Measurements from ENCODE around the gene OPTC. TPM values are rescaled to one million over a fixed set of nuclear protein-coding genes. Genes with fewer than 3 reads are reported as not detected.
"Not testable (repeated sequence)": the region's sequence is repeated elsewhere in the genome, so short reads cannot be mapped to it uniquely, and the experiment has no call there.

OPTC gene
- polyA plus RNA-seq, 1 donor from 2014 or later = not detected

GRCh38 chr1:203465948-203466347 lies 28.0 kb upstream of the OPTC start:
- Histone ChIP-seq H3K9ac (ENCODE audit: low read length) (no peak overlapping the region), H3K36me3 (ENCODE audit: insufficient read depth, low read length) (no peaks in the 10 kb centered on the region), H2AFZ (ENCODE audit: low read depth, low read length) (no peak overlapping the region), H4K20me1 (ENCODE audit: insufficient read depth) (no peaks in the 10 kb centered on the region), H3K9me2 (ENCODE audit: insufficient read depth, low read length) (no peaks in the 10 kb centered on the region), H3F3A (ENCODE audit: insufficient read depth, low read length, poor library complexity, severe bottlenecking) (no peaks in the 10 kb centered on the region), H3K27me3 (ENCODE audit: insufficient read depth, low read depth, low read length) (no peaks in the 10 kb centered on the region), H3K9me3 (ENCODE audit: low read length) (no peaks in the 10 kb centered on the region), H3K4me2 (ENCODE audit: low read length) (no peak overlapping the region), H3K4me3 (ENCODE audit: low read length) (no peak overlapping the region), H3K27ac (ENCODE audit: low read length) (no peak overlapping the region), H3K79me2 (replicated peaks; ENCODE audit: insufficient read depth, low read length) (no peaks in the 10 kb centered on the region)
- TF ChIP-seq EP300 (conservative IDR thresholded peaks at IDR 0.05; ENCODE audit: poor library complexity, severe bottlenecking) = no peak
- no peak for TF ChIP-seq SMC3 (conservative IDR thresholded peaks at IDR 0.05; ENCODE audit: poor library complexity)
- no peak for TF ChIP-seq REST (IDR thresholded peaks at IDR 0.05; ENCODE audit: borderline replicate concordance)
- no peak for TF ChIP-seq CTCF (IDR thresholded peaks at IDR 0.05; ENCODE audit: poor library complexity, severe bottlenecking)
- no peak for TF ChIP-seq EZH2 (IDR thresholded peaks at IDR 0.05; ENCODE audit: borderline replicate concordance, insufficient read depth, low read length, poor library complexity, severe bottlenecking)
- TF ChIP-seq RAD21 (conservative IDR thresholded peaks at IDR 0.05) = no peak
- no peak for TF ChIP-seq TAF1 (IDR thresholded peaks at IDR 0.05; ENCODE audit: low read depth)
- no peak for TF ChIP-seq MXI1 (conservative IDR thresholded peaks at IDR 0.05; ENCODE audit: poor library complexity, severe bottlenecking)
- no peak for TF ChIP-seq POLR2AphosphoS5 (IDR thresholded peaks at IDR 0.05)

- H3K36me3 ChIP-seq (ENCODE audit: insufficient read depth, low read length); H3K9me2 ChIP-seq (ENCODE audit: insufficient read depth, low read length): not testable (repeated sequence)
These were observed 26.9 kb upstream of the OPTC start for GRCh38 chr1:203466906-203467549.

GRCh38 chr1:203467550-203467921 lies 26.4 kb upstream of the OPTC start:
- no peaks in the 10 kb centered on the region for H3K9me2 ChIP-seq (ENCODE audit: insufficient read depth, low read length)
- H2AFZ ChIP-seq (ENCODE audit: low read depth, low read length) = no peak overlapping the region
- no peak overlapping the region for H3K4me2 ChIP-seq (ENCODE audit: low read length)
- H3F3A ChIP-seq (ENCODE audit: insufficient read depth, low read length, poor library complexity, severe bottlenecking) = no peaks in the 10 kb centered on the region
- no peaks in the 10 kb centered on the region for H3K36me3 ChIP-seq (ENCODE audit: insufficient read depth, low read length)
- no peaks in the 10 kb centered on the region for H3K27me3 ChIP-seq (ENCODE audit: insufficient read depth, low read depth, low read length)
- no peak overlapping the region for H3K27ac ChIP-seq (ENCODE audit: low read length)
- H3K9ac ChIP-seq (ENCODE audit: low read length) = no peak overlapping the region
- TF ChIP-seq TAF1 (IDR thresholded peaks at IDR 0.05; ENCODE audit: low read depth) (no peak), EP300 (conservative IDR thresholded peaks at IDR 0.05; ENCODE audit: poor library complexity, severe bottlenecking) (no peak), MXI1 (conservative IDR thresholded peaks at IDR 0.05; ENCODE audit: poor library complexity, severe bottlenecking) (no peak), EZH2 (IDR thresholded peaks at IDR 0.05; ENCODE audit: borderline replicate concordance, insufficient read depth, low read length, poor library complexity, severe bottlenecking) (no peak), SMC3 (conservative IDR thresholded peaks at IDR 0.05; ENCODE audit: poor library complexity) (no peak)
- H3K9me3 ChIP-seq (ENCODE audit: low read length) = no peaks in the 10 kb centered on the region
- H3K4me3 ChIP-seq (ENCODE audit: low read length) = no peak overlapping the region
- H4K20me1 ChIP-seq (ENCODE audit: insufficient read depth) = no peaks in the 10 kb centered on the region
- H3K79me2 ChIP-seq (replicated peaks; ENCODE audit: insufficient read depth, low read length) = no peaks in the 10 kb centered on the region

More at GRCh38 chr1:203466906-203467549, 26.9 kb upstream of the OPTC start:
- not testable (repeated sequence) for H3K27ac ChIP-seq (ENCODE audit: low read length); H3F3A ChIP-seq (ENCODE audit: insufficient read depth, low read length, poor library complexity, severe bottlenecking); H3K9me3 ChIP-seq (ENCODE audit: low read length); H3K4me3 ChIP-seq (ENCODE audit: low read length); H3K27me3 ChIP-seq (ENCODE audit: insufficient read depth, low read depth, low read length); H2AFZ ChIP-seq (ENCODE audit: low read depth, low read length); H3K79me2 ChIP-seq (replicated peaks; ENCODE audit: insufficient read depth, low read length); H4K20me1 ChIP-seq (ENCODE audit: insufficient read depth); H3K4me2 ChIP-seq (ENCODE audit: low read length); H3K9ac ChIP-seq (ENCODE audit: low read length)
